Endothelial cell of hepatic sinusoid (primary cell): ENCODE measurements around the gene SMOC1.

ENCODE experiments used
- in situ Hi-C: cut with HindIII; loops from 2 replicates; pipeline ENCODE4 v1.10.0; 2017; ENCODE audit warnings: low sequenced_read_pairs

The SMOC1 gene

DNA sequence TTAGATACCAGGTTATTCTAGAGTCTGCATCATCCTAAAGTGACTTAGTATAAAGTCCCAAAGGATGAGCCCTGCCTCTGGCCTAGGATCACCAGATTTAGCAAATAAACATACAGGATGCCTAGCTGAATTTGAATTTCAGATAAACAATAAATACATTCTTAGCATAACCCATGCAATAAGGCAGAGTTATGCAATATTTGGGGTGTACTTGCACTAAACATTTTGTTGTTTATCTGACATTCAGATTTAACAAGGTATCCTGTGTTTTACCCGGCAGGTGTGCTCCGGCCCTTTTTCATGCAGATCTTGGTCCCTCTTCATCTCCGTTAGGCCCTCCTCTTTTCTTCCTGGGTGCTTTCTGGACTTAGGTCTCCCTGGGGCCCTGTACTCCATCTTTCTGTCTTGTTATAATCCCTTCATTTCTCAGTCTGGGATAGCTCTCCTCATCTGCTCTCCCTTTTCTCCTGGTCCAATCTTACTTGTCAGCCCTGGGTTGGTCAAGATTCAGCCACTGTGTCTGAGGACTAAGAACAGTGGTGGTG, 18.1 kb upstream of the SMOC1 start:
- in situ Hi-C loops = no loop called here

DNA sequence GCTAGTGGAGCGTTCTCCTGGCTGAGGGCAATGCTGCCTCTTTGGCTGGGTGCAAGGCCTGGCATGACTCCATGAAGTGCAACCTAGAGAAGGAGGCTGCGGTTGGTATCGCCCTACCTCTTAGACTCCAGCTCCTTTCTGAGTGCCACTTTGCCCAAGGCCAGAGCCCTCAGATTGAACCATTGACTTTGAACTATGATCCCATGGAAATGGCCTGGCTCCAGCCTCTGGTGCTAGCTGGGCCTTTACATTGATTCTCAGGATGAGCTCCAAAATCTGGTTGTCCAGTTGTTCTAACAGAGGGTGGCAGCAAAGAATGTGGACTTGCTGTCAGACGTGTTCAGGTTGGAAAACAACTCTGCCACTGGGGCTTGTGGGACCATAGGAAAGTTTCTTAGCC, 16.1 kb upstream of the SMOC1 start:
- in situ Hi-C loops = no loop called here

DNA sequence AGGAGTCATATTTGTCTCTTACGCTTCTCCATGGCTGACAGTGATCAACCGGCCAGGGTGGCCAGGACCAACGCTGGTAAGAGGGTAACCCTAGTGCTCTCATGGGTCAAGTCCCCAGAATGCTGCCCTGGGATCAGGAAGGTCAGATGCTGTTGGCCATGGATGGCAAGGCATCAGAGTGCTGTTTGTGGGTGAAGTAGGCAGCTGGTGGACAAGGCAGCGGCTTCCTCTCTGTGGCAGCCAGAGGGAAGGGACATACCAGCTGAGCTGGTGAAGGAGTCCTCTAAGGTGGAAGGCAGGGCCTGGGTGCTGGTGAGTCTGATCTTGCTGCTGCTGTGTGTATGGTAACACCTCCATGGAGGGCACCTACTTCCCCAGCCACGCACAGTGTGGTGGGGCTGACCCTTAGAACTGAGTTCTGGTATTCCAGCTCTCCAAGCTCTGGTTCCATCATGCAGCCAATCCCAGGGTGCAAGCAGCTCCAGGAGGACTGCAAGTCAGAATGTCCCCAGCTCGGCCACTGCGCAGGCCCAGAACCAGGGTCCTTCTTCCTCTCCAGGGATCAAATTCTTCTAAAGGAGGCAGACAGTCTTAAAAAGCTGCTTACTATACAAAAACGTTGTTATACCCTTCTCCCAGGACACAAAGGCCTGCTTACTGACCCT, 13.4 kb upstream of the SMOC1 start:
- in situ Hi-C loops = no loop called here

DNA sequence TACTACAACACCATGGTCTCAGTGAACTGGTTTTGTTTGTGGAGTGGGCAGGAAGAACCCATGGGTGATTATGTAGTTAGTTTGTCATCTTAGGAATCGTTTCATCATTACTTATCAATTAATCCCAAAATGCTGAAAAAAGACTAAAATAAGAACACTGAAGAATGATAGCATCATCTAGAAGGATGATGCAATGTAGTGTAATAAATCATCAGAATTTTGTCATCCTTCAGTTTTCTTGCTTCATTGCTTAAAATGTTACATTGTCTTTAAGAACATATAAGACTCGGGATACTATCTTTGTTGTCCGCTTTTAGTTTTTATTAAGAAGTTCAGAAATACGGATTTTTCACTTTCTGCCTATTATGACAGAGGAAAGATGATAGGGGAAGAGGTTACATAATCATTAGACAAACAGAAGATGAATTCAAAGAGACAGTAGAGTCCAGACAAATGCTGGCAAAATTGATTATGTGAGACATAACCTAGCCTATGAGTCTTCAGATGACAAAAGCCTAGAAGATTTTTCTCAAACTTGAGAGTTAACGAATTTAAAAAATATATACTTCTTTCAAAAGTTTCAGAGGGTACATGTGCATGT, 10.8 kb upstream of the SMOC1 start:
- in situ Hi-C loops = no loop called here

DNA sequence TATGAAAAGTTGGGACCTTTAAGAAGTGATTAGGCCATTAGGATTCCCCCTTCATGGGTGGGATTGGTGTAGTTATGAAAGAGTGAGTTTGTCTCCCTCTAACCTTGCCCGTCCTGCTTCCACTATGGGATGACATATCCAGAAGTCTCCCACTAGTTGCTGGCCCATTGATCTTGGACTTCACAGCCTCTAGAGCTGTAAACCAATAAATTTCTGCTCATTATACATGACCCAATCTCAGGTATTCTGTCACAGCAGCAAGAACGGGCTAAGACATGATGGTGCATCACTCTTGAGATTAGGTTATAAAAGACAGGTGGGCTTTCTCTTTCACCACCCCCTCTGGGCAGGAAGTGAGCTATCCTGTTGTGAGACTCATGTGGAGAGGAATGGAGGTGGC, 8.6 kb upstream of the SMOC1 start:
- in situ Hi-C loops = no loop called here

DNA sequence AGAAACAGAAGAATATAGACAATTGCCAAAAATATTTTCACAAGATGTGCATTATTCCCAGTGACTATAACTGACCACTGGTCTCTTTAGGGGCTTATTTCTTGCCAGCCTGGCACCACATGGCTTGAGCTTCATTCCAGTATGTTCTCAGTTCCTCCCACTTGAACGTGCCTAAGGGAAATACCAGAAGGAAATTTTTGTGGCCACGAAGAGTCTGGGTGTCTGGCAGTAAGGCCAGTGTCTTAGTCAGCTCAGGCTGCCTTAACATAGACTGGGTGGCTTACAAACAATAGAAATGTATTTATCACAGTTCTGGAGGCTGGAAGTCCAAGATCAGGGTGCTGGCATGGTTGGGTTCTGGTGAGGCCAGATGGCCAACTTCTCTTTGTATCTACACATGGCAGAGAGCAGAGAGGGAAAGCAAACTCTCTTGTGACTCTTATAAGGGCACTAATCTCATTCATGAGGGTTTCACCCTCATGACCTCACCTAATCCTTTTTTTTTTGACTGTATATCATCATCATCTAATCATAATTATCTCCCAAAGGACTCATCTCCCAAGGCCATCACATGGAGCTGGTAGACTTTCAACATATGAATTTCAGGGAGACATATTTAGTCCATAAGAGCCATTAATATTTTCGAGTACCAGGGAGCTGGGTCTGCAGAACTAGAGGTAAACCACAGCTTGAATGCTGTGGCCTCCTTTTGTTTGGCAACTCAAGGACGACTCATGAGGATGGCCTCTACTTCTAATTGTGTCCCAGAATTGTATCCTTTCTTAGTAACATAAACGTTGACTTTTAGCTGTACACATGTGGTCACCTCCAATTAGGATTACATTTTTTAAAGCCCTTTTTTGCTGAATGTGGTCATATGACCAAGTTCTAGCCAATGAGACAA, 5.1 kb upstream of the SMOC1 start:
- in situ Hi-C loops = no loop called here

DNA sequence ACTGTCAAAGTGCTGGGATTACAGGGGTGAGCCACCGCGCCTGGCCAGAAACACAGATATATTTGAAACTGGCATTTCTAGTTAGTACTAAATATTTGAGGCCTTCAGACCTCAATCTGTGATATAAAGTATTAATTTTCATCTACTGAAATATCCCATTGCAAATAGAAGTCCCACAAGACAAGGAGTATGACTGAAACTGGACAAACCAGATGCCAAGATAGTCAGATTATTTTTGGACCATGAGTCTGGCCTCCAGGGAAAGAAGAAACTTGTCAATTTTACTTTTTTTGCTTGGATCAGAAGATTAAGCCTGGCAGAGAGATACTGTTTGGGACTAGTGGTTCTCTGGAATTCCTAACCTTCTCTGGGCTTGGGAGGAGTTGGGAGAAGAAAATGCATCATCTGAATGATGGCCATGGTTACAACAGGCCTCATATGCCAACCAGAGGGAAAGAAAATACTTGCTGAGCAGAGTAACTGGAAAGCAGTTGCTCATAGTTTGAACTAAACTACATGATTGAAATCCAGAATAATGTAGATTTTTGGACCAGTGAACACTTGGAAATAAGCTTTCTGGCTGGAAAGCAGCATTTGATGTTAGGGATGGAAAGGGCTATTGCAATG, 2.9 kb upstream of the SMOC1 start:
- in situ Hi-C loops = no loop called here

DNA sequence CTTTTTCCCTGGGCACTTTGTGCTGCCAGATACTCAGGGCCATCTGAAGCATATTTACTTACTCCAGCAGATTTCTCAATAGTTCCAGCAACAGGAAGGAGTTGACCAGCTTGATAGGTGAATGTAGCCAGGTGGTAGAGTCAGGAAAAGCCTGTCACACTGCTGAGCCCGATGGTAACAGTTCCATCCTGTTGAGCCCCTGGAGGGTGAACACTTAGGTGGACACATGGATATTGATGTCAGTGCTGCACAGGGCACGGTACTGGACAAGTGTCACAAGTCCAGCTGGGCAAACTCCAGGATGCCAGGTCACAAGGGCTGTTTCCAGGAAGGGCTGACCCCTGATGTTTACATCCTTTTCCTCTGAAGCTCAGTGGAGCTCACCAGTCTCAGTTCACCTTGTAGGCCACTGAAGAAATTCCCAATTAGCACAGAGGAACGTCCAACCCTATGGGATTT, 2.3 kb upstream of the SMOC1 start:
- in situ Hi-C loops = no loop called here

DNA sequence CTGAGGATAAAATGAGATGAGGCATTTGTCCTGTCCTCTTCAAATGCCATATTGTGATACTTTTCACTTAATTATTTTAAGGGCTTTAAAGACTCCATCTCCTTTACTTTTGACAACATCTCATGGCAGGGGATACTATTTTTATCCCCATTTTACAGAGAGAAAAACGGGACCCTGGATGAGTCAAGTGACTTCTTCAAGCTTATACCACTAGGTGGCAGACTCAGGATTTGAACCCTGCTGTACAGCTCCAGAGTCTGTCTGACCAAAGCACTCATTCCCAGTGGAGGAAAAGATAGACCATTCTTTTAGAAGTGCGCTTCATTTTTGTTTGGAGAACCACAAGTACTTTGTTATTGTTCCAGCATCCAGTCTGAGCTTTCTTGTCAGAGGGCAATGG, 1.7 kb upstream of the SMOC1 start:
- in situ Hi-C loops = no loop called here

DNA sequence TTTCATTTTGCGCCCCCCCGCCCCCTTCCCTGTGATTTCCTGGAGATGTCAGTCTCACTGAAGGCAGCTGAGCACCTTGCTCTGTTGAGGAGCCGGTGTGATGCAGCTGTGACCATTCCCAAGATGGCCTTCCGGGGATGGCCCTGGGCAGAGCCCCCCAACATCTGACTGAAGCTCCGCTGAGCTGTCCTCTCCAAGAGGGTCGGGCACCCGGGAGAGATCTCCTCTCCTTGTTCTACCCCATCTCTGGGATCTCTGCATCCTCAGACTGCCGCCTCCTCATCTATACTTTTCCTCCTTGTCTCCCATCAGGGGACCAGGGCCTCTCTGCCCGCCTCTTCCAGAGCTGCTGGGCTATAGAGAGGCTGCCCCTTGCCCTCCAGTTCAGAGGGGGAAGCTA, 965 bp upstream of the SMOC1 start:
- in situ Hi-C loops = no loop called here

DNA sequence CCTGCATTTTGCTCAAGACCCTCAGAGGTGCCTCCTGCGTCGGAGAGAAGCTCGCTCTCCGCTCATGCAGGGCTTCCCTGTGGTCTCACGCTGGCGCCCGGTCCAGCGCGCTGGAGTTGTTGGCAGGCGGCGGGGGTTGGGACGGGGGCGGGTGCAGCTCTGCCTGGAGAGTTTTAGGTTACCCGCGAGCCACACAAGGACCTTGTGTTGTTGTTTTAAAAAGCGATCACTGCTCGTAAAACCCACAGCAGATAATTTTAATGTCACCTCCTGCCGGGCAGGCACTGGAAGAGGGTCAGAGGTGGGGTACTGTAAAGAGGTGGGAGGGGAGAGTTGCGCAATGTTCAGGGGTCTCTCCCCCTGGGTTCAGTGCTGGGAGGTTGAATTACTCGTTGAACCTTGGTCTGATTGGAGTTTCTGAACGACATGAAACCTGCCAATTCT, 850 bp downstream of the SMOC1 start:
- in situ Hi-C loops = no loop called here

DNA sequence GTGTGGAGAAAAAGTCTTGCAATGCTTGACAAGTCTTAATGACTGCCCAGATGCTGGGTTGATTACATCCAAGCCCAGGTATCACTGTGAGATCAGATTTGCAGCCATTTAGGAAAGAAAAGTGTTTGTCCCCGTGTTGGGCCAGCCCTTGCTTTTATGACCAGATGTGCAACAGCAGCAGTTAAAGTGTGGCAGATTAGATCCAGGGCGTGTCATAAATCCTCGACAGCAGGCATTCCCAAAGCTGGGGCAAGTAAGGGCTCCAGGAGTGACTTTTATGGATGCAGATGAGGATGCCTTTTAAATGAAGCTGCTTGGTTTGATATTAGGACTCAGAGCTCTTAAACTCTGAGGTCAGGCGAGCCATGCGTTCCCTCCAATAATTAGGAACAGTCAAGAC, 1.7 kb downstream of the SMOC1 start:
- in situ Hi-C loops = no loop called here

DNA sequence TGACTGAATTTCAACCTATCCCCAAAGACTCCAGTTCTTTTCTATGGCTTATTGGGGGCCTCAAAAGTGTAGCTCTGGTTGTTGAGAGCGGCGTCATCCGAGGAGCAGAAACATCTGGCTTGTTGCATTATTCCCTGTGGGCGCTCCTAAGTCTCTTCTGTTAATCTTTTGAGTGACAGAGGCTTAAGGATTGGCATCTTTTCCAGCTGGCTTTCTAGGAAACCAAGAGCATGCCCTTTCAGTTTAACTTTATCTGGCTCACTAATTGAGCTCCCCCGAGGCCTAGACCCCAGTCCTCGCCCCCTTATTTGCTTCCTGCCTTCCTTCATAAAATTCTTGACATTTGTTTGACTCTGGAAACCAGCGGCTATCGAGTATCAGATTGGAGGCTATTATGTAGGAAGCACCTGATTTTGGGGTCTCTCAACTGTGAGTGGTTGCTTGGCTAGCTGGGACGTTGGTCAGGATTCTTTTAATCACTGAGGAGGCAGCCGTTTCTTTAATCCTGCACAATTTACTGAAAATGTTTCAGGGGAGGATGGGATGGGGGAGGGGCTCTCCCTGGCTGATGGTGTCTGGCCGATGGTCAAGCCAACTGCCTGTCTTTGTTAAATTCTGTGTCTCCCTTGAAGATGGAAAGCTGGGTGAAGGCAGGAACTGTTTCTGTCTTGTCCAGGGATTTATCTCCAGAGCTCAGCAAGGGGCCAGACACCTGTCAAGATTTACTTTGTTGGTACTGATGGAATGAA, 3.1 kb downstream of the SMOC1 start:
- in situ Hi-C loops = no loop called here

DNA sequence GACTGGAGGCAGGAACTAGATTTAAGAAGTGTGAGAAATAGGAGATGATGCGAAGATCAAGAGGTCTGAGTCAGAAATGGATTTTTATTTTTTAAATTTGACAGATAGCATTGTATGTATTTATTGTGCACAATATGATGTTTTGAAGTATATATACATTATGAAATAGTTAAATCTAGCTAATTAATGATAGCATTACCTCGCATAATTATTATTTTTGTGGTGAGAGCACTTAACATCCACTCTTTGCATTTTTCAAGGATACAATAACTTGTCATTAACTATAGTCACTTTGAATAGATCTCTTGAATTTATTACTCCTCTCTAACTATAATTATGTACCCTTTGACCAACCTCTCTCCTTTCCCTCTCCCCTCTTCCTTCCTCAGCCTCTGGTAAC, 3.7 kb downstream of the SMOC1 start:
- in situ Hi-C loops = no loop called here

DNA sequence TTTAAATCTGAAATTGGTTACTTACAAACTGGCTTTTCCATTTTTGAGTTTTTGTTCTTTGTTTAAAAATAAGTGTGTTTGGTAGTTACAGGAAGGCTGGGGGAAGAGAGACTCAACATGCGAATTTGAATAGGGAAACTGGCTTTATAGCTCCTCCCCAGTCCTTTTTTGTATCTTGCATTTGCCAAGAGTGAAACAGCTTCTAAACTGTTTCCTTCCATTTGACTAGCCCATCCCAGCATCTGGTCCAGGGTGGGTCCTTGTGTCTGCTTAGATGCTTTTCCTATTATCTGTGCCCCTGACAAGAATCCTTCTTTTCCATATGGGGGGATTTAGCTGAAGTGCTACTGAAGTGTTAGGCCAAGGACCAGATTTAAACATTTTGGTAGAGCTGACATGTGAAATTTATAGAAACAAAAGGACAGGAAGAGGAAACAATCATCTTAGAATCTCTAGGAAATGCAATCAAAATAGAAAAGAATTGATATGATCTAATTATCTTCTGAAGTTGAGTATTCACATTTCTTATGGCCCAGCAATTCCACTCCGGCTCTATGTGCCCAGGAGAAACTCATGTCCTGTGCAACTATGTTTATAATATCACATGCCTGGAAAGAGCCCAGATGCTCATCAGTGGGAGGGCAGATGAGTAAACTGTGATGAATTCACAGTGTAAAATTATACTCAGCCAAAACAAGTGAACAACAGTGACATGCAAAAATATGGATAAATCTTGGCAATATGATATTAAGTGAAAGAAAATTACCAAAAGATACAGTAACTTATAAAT, 7.4 kb downstream of the SMOC1 start:
- in situ Hi-C loops = no loop called here

DNA sequence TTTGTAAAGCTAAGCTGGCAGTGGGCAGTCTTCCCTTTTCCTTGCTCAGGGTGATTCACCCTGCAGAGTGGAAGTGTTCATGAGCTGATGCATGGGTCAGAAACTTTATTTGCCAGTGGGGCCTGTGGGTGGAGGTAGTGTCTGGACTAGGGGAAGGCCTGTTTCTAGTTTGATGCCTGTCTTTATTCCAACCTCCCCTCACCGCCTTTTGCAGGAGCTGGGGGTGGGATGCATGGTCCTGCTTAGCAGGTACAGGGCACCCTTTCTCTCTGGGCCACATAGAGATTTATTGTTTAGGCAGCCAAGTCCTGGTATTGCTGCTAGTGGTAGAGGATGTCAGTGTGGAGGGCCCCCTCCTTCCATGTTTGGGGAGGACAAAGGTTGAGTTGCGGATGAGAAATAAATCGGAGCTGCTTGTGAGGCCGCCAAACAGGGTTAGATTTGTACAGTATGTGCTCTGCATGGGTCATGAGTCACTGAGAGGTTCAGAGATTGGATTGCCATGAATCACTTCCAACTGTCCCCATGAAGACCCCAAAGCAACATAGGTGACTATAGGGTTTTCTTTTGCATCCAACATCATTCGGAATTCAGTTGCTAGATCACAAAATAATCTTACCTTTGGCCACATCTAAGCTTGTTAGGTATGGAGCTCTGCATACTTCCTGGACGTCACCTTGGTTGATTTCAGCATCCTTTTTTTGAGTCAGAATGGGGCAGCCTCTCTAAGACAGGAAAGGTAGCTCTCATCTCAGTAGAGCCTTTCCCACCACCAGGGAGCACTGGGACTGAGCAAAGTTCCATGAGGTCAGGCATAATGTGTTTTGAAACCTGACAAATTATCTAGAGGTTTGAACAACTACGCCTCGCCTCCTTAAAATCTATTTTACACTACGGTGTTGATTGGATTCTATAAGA, 8.8 kb downstream of the SMOC1 start:
- in situ Hi-C loops = no loop called here

DNA sequence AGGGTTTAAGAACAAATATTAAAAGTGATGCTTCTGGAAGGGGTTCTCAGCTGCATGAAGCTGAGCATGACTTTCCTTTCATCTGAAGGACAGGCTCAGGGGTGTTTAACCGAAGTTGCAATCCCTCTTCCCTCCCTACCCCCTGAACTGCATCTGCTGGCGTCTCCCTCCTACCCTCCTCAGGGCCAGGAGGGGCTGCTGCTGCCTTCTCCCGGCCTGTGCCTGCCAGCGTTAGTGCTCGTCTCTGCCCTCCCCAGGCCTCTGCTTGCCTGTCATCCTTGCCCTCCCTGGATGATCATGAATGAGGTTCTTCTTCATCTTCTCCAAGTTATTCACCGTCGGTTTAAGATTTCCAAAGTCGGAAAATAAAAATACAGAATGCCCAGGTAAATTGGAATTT, 12.2 kb downstream of the SMOC1 start:
- in situ Hi-C loops = no loop called here

DNA sequence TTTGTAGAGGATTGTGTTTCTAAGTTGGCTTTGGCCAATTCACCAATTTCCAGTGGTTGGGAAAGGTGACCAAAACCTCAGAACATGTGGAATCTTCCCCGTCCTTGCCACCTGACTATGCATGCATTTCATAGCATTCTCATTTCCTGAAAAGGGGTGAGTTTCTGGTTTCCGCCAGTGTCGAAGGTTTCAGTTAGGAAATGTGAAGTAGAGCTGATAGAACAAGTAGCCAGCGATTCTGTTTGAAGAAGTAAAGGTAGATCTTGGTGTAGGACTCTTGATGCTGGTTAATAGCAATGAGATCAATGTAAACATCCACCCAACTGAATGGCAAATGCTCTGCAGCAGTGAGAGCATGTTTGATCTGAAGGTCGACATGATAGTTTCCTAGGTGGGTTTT, 15.9 kb downstream of the SMOC1 start:
- in situ Hi-C loops = no loop called here

DNA sequence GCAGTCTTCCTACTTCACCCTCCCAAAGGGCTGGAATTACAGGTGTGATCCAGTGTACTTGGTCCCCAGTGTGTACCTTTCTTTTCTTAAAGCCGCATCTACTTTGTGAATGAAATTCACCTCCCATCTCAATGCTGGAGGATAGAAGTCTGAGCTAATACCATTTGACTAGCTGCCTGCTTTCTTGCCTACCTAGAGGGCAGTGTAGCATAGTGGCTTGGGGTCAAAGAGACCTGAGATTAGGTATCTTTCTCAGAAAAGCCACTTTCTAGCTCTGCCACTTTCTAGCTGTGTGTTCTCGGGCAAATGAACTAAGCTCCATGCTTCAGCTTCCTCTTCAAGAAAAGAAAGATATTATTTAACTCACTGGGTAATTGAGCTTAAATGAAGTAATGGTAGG, 16.9 kb downstream of the SMOC1 start:
- in situ Hi-C loops = no loop called here
